GM23248 (cell line): Measurements from ENCODE around the gene EFNA2. TPM values are rescaled to one million over a fixed set of nuclear protein-coding genes. Genes with fewer than 3 reads are reported as not detected.

Source experiments
- DNase-seq: peaks from one replicate; pipeline ENCODE4 v3.0.0-alpha.2; 2015
- H2AFZ ChIP-seq: fragments of 200-600 bp; sonication (generic); 2 replicates; pipeline ENCODE4 v1.6.1; 2016; ENCODE audit warnings: antibody characterized with exemption
- H3F3A ChIP-seq: fragments of 200-600 bp; sonication (generic); 2 replicates; pipeline ENCODE4 v1.6.1; 2016; ENCODE audit warnings: mild to moderate bottlenecking, antibody characterized with exemption, mixed run types; ENCODE audit not compliant: insufficient read depth
- H3K27ac ChIP-seq: fragments of 200-600 bp; sonication (generic); 2 replicates; pipeline ENCODE4 v1.5.1; 2016; ENCODE audit warnings: mild to moderate bottlenecking
- H3K27me3 ChIP-seq: fragments of 200-600 bp; sonication (generic); replicated peaks from 2 replicates; pipeline ENCODE4 v1.6.1; 2016; ENCODE audit warnings: mild to moderate bottlenecking; ENCODE audit not compliant: insufficient read depth
- H3K36me3 ChIP-seq: fragments of 200-600 bp; sonication (generic); 2 replicates; pipeline ENCODE4 v1.6.1; 2016; ENCODE audit warnings: low read depth, mild to moderate bottlenecking
- H3K4me1 ChIP-seq: fragments of 200-600 bp; sonication (generic); 2 replicates; pipeline ENCODE4 v1.6.1; 2016; ENCODE audit warnings: mild to moderate bottlenecking; ENCODE audit not compliant: insufficient read depth
- H3K4me2 ChIP-seq: fragments of 200-600 bp; sonication (generic); one replicate; pipeline ENCODE4 v1.6.1; 2016; ENCODE audit warnings: mild to moderate bottlenecking; ENCODE audit not compliant: unreplicated experiment
- H3K4me3 ChIP-seq: fragments of 200-600 bp; sonication (generic); 2 replicates; pipeline ENCODE4 v1.5.1; 2016; ENCODE audit warnings: mild to moderate bottlenecking
- H3K79me2 ChIP-seq: fragments of 200-600 bp; sonication (generic); 2 replicates; pipeline ENCODE4 v1.6.1; 2016; ENCODE audit warnings: mild to moderate bottlenecking; ENCODE audit not compliant: insufficient read depth
- H3K9ac ChIP-seq: fragments of 200-600 bp; sonication (generic); 2 replicates; pipeline ENCODE4 v1.6.1; 2016; ENCODE audit warnings: mild to moderate bottlenecking
- H3K9me2 ChIP-seq: fragments of 200-600 bp; sonication (generic); 2 replicates; pipeline ENCODE4 v1.6.1; 2016; ENCODE audit warnings: mixed run types, mild to moderate bottlenecking, moderate library complexity; ENCODE audit not compliant: insufficient read depth
- H3K9me3 ChIP-seq: fragments of 200-600 bp; sonication (generic); one replicate; pipeline ENCODE4 v1.6.1; 2017; ENCODE audit warnings: low read depth
- H4K20me1 ChIP-seq: fragments of 200-600 bp; sonication (generic); 2 replicates; pipeline ENCODE4 v1.6.0; 2016; ENCODE audit not compliant: insufficient read depth
- EZH2 ChIP-seq: fragments of 200-600 bp; sonication (generic); IDR thresholded peaks from 2 replicates; pipeline ENCODE4 v1.6.1; 2018; ENCODE audit warnings: antibody characterized with exemption, mild to moderate bottlenecking; ENCODE audit not compliant: insufficient read depth, poor library complexity, severe bottlenecking
- EZH2phosphoT487 ChIP-seq: fragments of 200-600 bp; sonication (generic); IDR thresholded peaks from 2 replicates; pipeline ENCODE4 v1.6.1; 2018; ENCODE audit warnings: antibody characterized with exemption, moderate library complexity, mild to moderate bottlenecking, low read depth; ENCODE audit not compliant: insufficient read depth
- WGBS, 2 experiments: methylation state at CpG; one replicate each; pipeline ENCODE4 v1.1.6; 2015 to 2017; ENCODE audit warnings: low lambda C conversion rate in 2 of 2, low coverage in 1 of 2; ENCODE audit errors: missing lambda C conversion rate in 2 of 2; 5-methylcytosine and 5-hydroxymethylcytosine counted together
- in situ Hi-C: fragments of 300-500 bp; cut with MboI; formaldehyde crosslinking; loops from 2 replicates; pipeline ENCODE4 v1.15.0; 2020
- polyA plus RNA-seq: library from polyadenylated mRNA; unstranded; fragments of >200 nt; fragmentation: Nextera tagmentation; extraction: Ambion mirVana; gene quantifications from 2 replicates; pipeline ENCODE4 v1.2.1, GENCODE V29; 2016
- total RNA-seq: library from RNA; depleted of rRNA; stranded (reverse); fragments of >200 nt; shearing (Covaris generic); gene quantifications from 2 replicates; pipeline ENCODE4 v1.2.3, GENCODE V29; 2014; rRNA removed

The EFNA2 gene
- total and polyA plus RNA-seq, 2 experiments from 2014 or later, result not detected

GRCh38 chr19:1340681-1341469 is 55.2 kb downstream of the EFNA2 start:
- Histone ChIP-seq H4K20me1 (no peaks in the 10 kb centered on the region), H3K4me1 (no peaks in the 10 kb centered on the region), H3K27ac (no peak overlapping the region), H3K9me3 (no peaks in the 10 kb centered on the region), H3K36me3 (no peaks in the 10 kb centered on the region), H3K9ac (no peak overlapping the region), H2AFZ (no peak overlapping the region), H3K4me3 (no peak overlapping the region), H3F3A (no peaks in the 10 kb centered on the region), H3K4me2 (no peak overlapping the region), H3K9me2 (no peaks in the 10 kb centered on the region), H3K79me2 (no peaks in the 10 kb centered on the region), H3K27me3 (no peaks in the 10 kb centered on the region; the same call in 1 of the 2 replicates)
- in situ Hi-C loops, result no loop called here
- WGBS, 2 experiments, result 65 to 69% methylated on average over 28 of the region's 28 CpGs
- DNase-seq, result no peak
- no peak for TF ChIP-seq EZH2
- TF ChIP-seq EZH2phosphoT487, result no peak

DNA sequence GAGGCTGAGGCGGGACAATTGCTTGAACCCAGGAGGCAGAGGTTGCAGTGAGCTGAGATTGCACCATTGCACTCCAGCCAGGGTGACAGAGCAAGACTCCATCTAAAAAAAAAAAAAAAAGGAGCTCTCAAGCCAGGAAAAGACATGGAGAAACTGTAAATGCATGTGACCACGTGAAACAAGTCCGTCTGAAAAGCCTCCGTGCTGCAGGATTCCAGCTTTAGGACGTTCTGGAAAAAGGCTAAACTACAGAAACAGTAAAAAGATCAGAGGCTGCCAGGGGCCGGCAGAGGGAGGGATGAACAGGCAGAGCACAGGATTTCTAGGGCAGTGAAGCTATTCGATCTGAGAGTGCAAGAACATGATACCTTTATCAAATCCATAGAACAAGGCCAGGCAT is 57.4 kb downstream of the EFNA2 start:
- Histone ChIP-seq H3K9me3 (no peaks in the 10 kb centered on the region), H3K4me3 (no peak overlapping the region), H2AFZ (no peak overlapping the region), H3K9ac (no peak overlapping the region), H3K9me2 (no peaks in the 10 kb centered on the region), H3F3A (no peaks in the 10 kb centered on the region), H3K27me3 (no peaks in the 10 kb centered on the region; the same call in 1 of the 2 replicates), H3K4me2 (no peak overlapping the region), H4K20me1 (no peaks in the 10 kb centered on the region), H3K4me1 (no peaks in the 10 kb centered on the region), H3K27ac (no peak overlapping the region), H3K79me2 (no peaks in the 10 kb centered on the region), H3K36me3 (no peaks in the 10 kb centered on the region)
- no peak for TF ChIP-seq EZH2phosphoT487
- no peak for TF ChIP-seq EZH2
- in situ Hi-C loops, result no loop called here
- DNase-seq, result peak; percentile 26
- 3 to 4% methylated on average over 7 of the region's 7 CpGs for WGBS, 2 experiments

DNA sequence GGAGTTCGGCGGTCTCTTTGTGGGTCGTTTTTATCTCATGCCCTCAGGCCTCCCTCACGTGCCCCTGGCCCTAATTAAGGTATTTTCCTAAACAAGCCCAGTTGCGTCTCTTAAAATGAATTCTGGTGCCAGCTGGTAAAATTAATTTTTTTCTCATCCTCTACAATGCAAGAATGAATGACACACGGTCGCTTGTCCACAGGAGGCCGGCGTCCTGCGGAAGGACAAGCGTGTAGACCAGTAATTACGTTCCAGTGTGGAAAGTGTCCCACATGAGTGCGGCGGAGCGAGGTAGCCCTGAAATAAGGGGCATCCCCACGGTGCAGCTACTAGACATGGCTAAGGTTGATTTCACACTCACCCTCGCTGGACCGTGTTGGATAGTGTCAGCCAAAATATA is 63.5 kb downstream of the EFNA2 start:
- WGBS, 2 experiments, result 82 to 83% methylated on average over 18 of the region's 18 CpGs
- no peaks in the 10 kb centered on the region for H3K9me3 ChIP-seq
- H3K4me3 ChIP-seq, result no peak overlapping the region
- no peaks in the 10 kb centered on the region for H4K20me1 ChIP-seq
- H3K27ac ChIP-seq, result no peak overlapping the region
- in situ Hi-C loops, result no loop called here
- H3K9me2 ChIP-seq, result no peaks in the 10 kb centered on the region
- no peak for DNase-seq
- H3K79me2 ChIP-seq, result no peaks in the 10 kb centered on the region
- H3K4me1 ChIP-seq, result 0 out of 2 replicates have a peak, but pooled peaks cover 5% of the 10 kb centered on the region
- H3K4me2 ChIP-seq, result no peak overlapping the region
- no peak overlapping the region for H2AFZ ChIP-seq
- H3K9ac ChIP-seq, result no peak overlapping the region
- no peaks in the 10 kb centered on the region for H3K27me3 ChIP-seq
- H3K36me3 ChIP-seq, result no peaks in the 10 kb centered on the region
- TF ChIP-seq EZH2 (no peak), EZH2phosphoT487 (no peak)
- peaks cover 5% of the 10 kb centered on the region; the same call in 1 of the 2 replicates for H3F3A ChIP-seq

DNA sequence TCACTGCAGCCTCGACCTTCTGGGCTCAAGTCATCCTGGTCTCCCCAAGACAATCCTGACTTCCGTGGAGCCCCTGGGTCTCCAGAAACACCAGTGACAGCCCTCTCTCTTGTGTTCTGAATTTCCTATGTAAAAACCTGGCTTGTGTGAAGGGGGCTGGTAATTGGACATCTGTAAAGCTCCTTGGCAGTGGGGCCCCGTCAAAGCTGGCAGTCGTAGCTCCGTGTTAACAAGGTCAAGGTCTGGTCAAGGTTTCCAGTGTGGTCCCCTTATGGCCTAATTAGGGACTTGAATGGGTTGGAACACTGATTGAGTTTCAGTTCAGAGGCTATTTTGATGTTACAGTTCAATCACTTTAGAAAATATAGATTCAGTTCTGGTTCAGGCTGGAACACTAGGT is 65.2 kb downstream of the EFNA2 start:
- in situ Hi-C loops, result no loop called here

More for the DNA sequence above, 65.2 kb downstream of the EFNA2 start:
- Histone ChIP-seq H3K4me1 (0 out of 2 replicates have a peak, but pooled peaks cover 5% of the 10 kb centered on the region), H4K20me1 (no peaks in the 10 kb centered on the region), H3F3A (peaks cover 5% of the 10 kb centered on the region; the same call in 1 of the 2 replicates), H3K4me2 (no peak overlapping the region), H3K4me3 (no peak overlapping the region), H3K9ac (no peak overlapping the region), H3K79me2 (peaks cover 9% of the 10 kb centered on the region; the same call in 1 of the 2 replicates), H3K9me2 (no peaks in the 10 kb centered on the region), H3K36me3 (no peaks in the 10 kb centered on the region), H3K27ac (no peak overlapping the region), H2AFZ (no peak overlapping the region), H3K27me3 (no peaks in the 10 kb centered on the region), H3K9me3 (no peaks in the 10 kb centered on the region)
- WGBS, 2 experiments, result 64 to 66% methylated on average over 5 of the region's 5 CpGs
- DNase-seq, result no peak
- TF ChIP-seq EZH2, result no peak
- TF ChIP-seq EZH2phosphoT487, result no peak

Other genes with a start within 250 kb of the EFNA2 start
- gene ABCA7, start 245.8 kb upstream of the EFNA2 start, total RNA-seq, result 1.1 and 2.1 TPM in 2 replicates
- gene ABCA7, start 245.8 kb upstream of the EFNA2 start, polyA plus RNA-seq, result 1.7 and 2.6 TPM in 2 replicates
- gene ARHGAP45, start 218.7 kb upstream of the EFNA2 start, total RNA-seq, result 1.5 and 6.3 TPM in 2 replicates
- 3.2 and 3.5 TPM in 2 replicates for gene ARHGAP45, start 218.7 kb upstream of the EFNA2 start, polyA plus RNA-seq
- gene POLR2E, start 190.5 kb upstream of the EFNA2 start, total RNA-seq, result 172 and 233 TPM in 2 replicates
- 336 and 347 TPM in 2 replicates for gene POLR2E, start 190.5 kb upstream of the EFNA2 start, polyA plus RNA-seq
- 298 and 323 TPM in 2 replicates for gene GPX4, start 181.9 kb upstream of the EFNA2 start, total RNA-seq
- 601 and 607 TPM in 2 replicates for gene GPX4, start 181.9 kb upstream of the EFNA2 start, polyA plus RNA-seq
- 64.5 and 70.4 TPM in 2 replicates for gene SBNO2, start 111.6 kb upstream of the EFNA2 start, total RNA-seq
- gene SBNO2, start 111.6 kb upstream of the EFNA2 start, polyA plus RNA-seq, result 7.5 and 11.9 TPM in 2 replicates
- 64.1 and 66.5 TPM in 2 replicates for gene STK11, start 80.1 kb upstream of the EFNA2 start, total RNA-seq
- 4.3 and 4.6 TPM in 2 replicates for gene STK11, start 80.1 kb upstream of the EFNA2 start, polyA plus RNA-seq
- 2.7 and 4.5 TPM in 2 replicates for gene CBARP, start 47.9 kb upstream of the EFNA2 start, total RNA-seq
- gene CBARP, start 47.9 kb upstream of the EFNA2 start, polyA plus RNA-seq, result 0.29 and 0.41 TPM in 2 replicates
- gene ATP5F1D, start 44.1 kb upstream of the EFNA2 start, total RNA-seq, result 27.4 and 38.9 TPM in 2 replicates
- 287 and 290 TPM in 2 replicates for gene ATP5F1D, start 44.1 kb upstream of the EFNA2 start, polyA plus RNA-seq
- 9.4 and 18.5 TPM in 2 replicates for gene MIDN, start 37.3 kb upstream of the EFNA2 start, total RNA-seq
- 3.1 and 4.0 TPM in 2 replicates for gene MIDN, start 37.3 kb upstream of the EFNA2 start, polyA plus RNA-seq
- 239 and 392 TPM in 2 replicates for gene CIRBP, start 16.5 kb upstream of the EFNA2 start, total RNA-seq
- gene CIRBP, start 16.5 kb upstream of the EFNA2 start, polyA plus RNA-seq, result 163 and 185 TPM in 2 replicates
- 61.5 and 84.5 TPM in 2 replicates for gene FAM174C, start 10.3 kb upstream of the EFNA2 start, total RNA-seq
- gene FAM174C, start 10.3 kb upstream of the EFNA2 start, polyA plus RNA-seq, result 67.8 and 81.6 TPM in 2 replicates
- 64.1 and 67.1 TPM in 2 replicates for gene NDUFS7, start 98.0 kb downstream of the EFNA2 start, total RNA-seq
- gene NDUFS7, start 98.0 kb downstream of the EFNA2 start, polyA plus RNA-seq, result 173 and 177 TPM in 2 replicates
- 39.8 and 43.7 TPM in 2 replicates for gene GAMT, start 115.7 kb downstream of the EFNA2 start, total RNA-seq
- gene GAMT, start 115.7 kb downstream of the EFNA2 start, polyA plus RNA-seq, result 40.1 and 43.1 TPM in 2 replicates
- 56.6 and 59.4 TPM in 2 replicates for gene DAZAP1, start 121.7 kb downstream of the EFNA2 start, total RNA-seq
- 11.0 and 12.8 TPM in 2 replicates for gene DAZAP1, start 121.7 kb downstream of the EFNA2 start, polyA plus RNA-seq
- gene RPS15, start 152.5 kb downstream of the EFNA2 start, total RNA-seq, result 1,256 and 1,289 TPM in 2 replicates
- 921 and 947 TPM in 2 replicates for gene RPS15, start 152.5 kb downstream of the EFNA2 start, polyA plus RNA-seq
- 0.11 TPM in 1 of 2 replicates, not detected in the other for gene APC2, start 164.2 kb downstream of the EFNA2 start, total RNA-seq
- 0.10 and 0.11 TPM in 2 replicates for gene APC2, start 164.2 kb downstream of the EFNA2 start, polyA plus RNA-seq
- gene C19orf25, start 193.3 kb downstream of the EFNA2 start, total RNA-seq, result 35.9 and 40.2 TPM in 2 replicates
- gene C19orf25, start 193.3 kb downstream of the EFNA2 start, polyA plus RNA-seq, result 33.2 and 34.7 TPM in 2 replicates
- gene PCSK4, start 204.5 kb downstream of the EFNA2 start, total RNA-seq, result 0.13 and 0.76 TPM in 2 replicates
- 0.28 and 0.43 TPM in 2 replicates for gene PCSK4, start 204.5 kb downstream of the EFNA2 start, polyA plus RNA-seq
- 2.9 and 3.0 TPM in 2 replicates for gene REEP6, start 205.3 kb downstream of the EFNA2 start, total RNA-seq
- gene REEP6, start 205.3 kb downstream of the EFNA2 start, polyA plus RNA-seq, result 4.0 and 4.3 TPM in 2 replicates
- 21.1 and 31.7 TPM in 2 replicates for gene ADAMTSL5, start 227.1 kb downstream of the EFNA2 start, total RNA-seq
- 19.3 and 23.3 TPM in 2 replicates for gene ADAMTSL5, start 227.1 kb downstream of the EFNA2 start, polyA plus RNA-seq
- gene PLK5, start 238.2 kb downstream of the EFNA2 start, total RNA-seq, result not detected in 2 replicates
- not detected in 2 replicates for gene PLK5, start 238.2 kb downstream of the EFNA2 start, polyA plus RNA-seq